Heart left ventricle (tissue), 13 donors: ENCODE measurements around the gene SND1.

ENCODE experiments used
- POLR2A ChIP-seq, 2 donors: fragments of 450-650 bp; IDR thresholded peaks; one replicate each; pipeline ENCODE4 v1.6.1; 2017; ENCODE audit warnings: antibody characterized with exemption in 2 of 2, mild to moderate bottlenecking in 2 of 2, moderate library complexity in 2 of 2
- TF ChIP-seq, protein P1 (sequence below), 12 donors: fragments of 200-600 bp; sonication (generic) in 4 of 12; IDR thresholded peaks; one replicate each; pipeline versions ENCODE4 v1.5.0 to v1.8.0; 2018 to 2022; ENCODE audit warnings: antibody characterized with exemption in 12 of 12, mild to moderate bottlenecking in 5 of 12
- donor health status: ischemic (EF 13 %, LVEDD 7.1; RV severe dilation, severe dysfunction).
- donor health status: DM: no; HTN: yes; CAD: no.
- donor health status: DM: no; HTN: no; CAD: no.
- donor health status: ischemic (EF 25% LVEDD 6.9; RV normal size, moderate dysfunction).
- donor health status: ischemic (EF 25% LVEDD 5.7; RV mildly dilated, moderate dysfunction).
- donor health status: ischemic (EF 35%, LVEDD 5.7; RV mildly dilated, moderate dysfunction).
- donor health status: nonischemic (EF 11% LVEDD 7.7; RV severe dilation, severe dysfunction).
- donor health status: DM: yes; HTN: yes; CAD: no.
- donor health status: PGD.
- donor health status: ischemic (EF 29% LVEDD 5.4; RV normal size, mild dysfunction).
- donor health status: nonischemic (EF 23%, LVEDD 6.1; RV moderate dilation, normal function).

DNA sequence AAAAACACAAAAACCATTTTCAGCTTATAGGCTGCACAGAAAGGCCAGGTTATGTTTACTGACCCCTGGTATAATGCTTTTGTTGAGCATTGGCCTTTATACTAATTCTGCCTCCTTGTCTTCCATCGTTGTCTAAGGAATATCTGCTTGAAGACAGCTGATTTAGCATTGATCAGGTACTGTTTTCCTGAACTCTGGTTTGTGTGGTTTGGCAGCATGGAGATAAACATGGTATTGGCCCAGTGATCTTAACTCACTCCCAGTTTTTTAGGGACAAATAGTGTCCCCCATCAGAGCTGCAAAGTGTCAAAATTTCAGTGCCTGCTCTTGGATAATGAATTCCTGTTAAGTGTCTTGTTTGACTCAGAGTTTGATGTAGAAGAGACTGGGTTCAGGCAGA, 100.8 kb downstream of the SND1 start:
- TF ChIP-seq, protein P1, sequence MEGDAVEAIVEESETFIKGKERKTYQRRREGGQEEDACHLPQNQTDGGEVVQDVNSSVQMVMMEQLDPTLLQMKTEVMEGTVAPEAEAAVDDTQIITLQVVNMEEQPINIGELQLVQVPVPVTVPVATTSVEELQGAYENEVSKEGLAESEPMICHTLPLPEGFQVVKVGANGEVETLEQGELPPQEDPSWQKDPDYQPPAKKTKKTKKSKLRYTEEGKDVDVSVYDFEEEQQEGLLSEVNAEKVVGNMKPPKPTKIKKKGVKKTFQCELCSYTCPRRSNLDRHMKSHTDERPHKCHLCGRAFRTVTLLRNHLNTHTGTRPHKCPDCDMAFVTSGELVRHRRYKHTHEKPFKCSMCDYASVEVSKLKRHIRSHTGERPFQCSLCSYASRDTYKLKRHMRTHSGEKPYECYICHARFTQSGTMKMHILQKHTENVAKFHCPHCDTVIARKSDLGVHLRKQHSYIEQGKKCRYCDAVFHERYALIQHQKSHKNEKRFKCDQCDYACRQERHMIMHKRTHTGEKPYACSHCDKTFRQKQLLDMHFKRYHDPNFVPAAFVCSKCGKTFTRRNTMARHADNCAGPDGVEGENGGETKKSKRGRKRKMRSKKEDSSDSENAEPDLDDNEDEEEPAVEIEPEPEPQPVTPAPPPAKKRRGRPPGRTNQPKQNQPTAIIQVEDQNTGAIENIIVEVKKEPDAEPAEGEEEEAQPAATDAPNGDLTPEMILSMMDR (IDR thresholded peaks at IDR 0.05), result no peak
- TF ChIP-seq POLR2A (IDR thresholded peaks at IDR 0.05), result no peak
